Epithelial cell of esophagus (primary cell): ENCODE measurements around the gene TMEM114.

Experiments used
- DNase-seq: peaks from one replicate; pipeline ENCODE4 v3.0.0; 2010; ENCODE audit warnings: low read depth
- H3K4me3 ChIP-seq: 2 replicates; pipeline ENCODE4 v1.5.1; 2011; ENCODE audit warnings: mild to moderate bottlenecking, low read length, control low read depth
- TF ChIP-seq, protein P1 (sequence below): IDR thresholded peaks from 2 replicates; pipeline ENCODE4 v1.5.1; 2011; ENCODE audit warnings: low read depth, mild to moderate bottlenecking, low read length, control low read depth, inconsistent platforms; ENCODE audit not compliant: insufficient read depth; ENCODE audit errors: missing control alignments

TMEM114 gene

GRCh38 chr16:8589900-8590688 lies at the start of gene TMEM114:
Gene TMEM114, minus strand, starts transcription at chr16:8590511. Its CDS starts 673 bp downstream, at chr16:8589838.
- H3K4me3 ChIP-seq: no peak within 1 kb of the TSS
- no peak for DNase-seq
- TF ChIP-seq, protein P1, sequence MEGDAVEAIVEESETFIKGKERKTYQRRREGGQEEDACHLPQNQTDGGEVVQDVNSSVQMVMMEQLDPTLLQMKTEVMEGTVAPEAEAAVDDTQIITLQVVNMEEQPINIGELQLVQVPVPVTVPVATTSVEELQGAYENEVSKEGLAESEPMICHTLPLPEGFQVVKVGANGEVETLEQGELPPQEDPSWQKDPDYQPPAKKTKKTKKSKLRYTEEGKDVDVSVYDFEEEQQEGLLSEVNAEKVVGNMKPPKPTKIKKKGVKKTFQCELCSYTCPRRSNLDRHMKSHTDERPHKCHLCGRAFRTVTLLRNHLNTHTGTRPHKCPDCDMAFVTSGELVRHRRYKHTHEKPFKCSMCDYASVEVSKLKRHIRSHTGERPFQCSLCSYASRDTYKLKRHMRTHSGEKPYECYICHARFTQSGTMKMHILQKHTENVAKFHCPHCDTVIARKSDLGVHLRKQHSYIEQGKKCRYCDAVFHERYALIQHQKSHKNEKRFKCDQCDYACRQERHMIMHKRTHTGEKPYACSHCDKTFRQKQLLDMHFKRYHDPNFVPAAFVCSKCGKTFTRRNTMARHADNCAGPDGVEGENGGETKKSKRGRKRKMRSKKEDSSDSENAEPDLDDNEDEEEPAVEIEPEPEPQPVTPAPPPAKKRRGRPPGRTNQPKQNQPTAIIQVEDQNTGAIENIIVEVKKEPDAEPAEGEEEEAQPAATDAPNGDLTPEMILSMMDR: no peak

DNA sequence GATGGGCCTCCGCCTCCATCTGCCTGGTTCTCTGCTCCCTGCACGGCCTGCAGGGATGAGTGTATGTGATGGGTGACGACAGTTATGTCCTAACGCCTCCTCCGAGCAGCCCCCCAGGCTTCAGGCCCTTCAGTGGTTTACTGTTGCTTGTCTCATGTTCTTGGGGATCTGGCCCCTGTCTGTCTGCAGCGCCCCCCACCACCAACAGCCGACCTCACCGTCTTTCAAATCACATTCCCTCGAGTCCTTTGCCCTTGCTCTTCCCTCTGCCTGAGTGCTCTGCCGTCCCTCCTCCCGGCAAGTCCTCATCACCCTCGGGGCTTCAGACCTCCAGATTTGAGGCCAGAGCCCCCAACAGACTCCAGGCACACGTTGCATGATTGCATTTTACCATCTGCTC lies 49.4 kb upstream of the TMEM114 start:
- H3K4me3 ChIP-seq: no peak overlapping the region
- DNase-seq: no peak
- TF ChIP-seq, protein P1: no peak

- H3K4me3 ChIP-seq: no peak overlapping the region
- TF ChIP-seq, protein P1: peak; percentile 85
- DNase-seq: peak; percentile 50
Observed at GRCh38 chr16:8634991-8635736, 44.9 kb upstream of the TMEM114 start.

DNA sequence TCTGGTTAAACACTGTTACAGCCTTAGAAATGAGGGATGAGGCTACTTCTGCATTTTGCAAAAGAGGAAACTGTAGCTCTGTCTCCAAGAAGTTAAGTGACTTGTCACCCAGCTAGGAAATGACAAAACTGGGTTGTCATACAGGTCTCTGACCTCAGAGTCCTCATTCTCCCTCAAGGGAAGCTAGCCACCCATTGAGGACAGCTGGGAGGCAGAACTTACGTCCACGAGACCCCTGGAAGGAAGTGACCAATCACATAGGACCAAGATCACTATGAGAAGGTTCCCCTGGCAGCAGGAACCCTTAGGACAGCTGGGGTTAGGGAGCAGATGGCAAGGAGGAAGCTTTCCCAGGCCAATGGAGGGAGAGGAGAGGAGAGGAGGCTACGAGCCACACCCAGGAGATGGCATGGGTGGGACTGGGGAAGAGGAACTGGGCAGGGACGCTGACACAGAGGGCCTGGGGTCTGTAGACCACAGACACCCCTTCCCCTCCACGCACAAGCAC lies 42.4 kb upstream of the TMEM114 start:
- DNase-seq: no peak
- H3K4me3 ChIP-seq: no peak overlapping the region
- TF ChIP-seq, protein P1: no peak

- H3K4me3 ChIP-seq: no peak overlapping the region
- TF ChIP-seq, protein P1: no peak
Observed at GRCh38 chr16:8631818-8632465, 41.6 kb upstream of the TMEM114 start.

DNA sequence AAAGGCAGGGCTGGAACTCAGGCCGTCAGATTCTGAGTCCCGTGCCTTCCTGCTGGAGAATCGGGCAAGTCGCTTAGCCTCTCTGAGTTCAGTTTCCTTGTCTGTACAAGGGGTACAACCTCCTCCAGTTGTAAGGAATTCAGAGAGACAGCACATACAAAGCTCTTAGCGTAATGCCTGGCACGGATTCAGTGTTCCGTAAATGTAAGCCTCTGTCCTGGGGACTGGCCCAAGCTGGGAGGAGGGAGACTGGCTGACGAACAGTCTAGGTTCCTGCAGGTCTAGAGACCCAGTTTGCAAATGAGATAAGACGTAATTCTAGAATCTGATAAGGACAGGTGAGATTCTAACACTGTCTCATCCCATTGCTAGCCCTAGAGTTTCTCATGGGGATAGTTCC lies 41.1 kb upstream of the TMEM114 start:
- DNase-seq: no peak
- H3K4me3 ChIP-seq: no peak overlapping the region
- TF ChIP-seq, protein P1: no peak

More at GRCh38 chr16:8631818-8632465, 41.6 kb upstream of the TMEM114 start:
- DNase-seq: no peak
